Measurements from ENCODE around the gene FEM1A. TPM values are rescaled to one million over a fixed set of nuclear protein-coding genes. Genes with fewer than 3 reads are reported as not detected.

Gene FEM1A
- total RNA-seq, 1 donor from 2014 or later = 17.3 TPM

- no peak for TF ChIP-seq CTCF (conservative IDR thresholded peaks at IDR 0.05)
- H3K4me1 Mint-ChIP-seq = peaks cover 8% of the 10 kb centered on the region
Observed at GRCh38 chr19:4748185-4748584, 43.3 kb upstream of the FEM1A start.

GRCh38 chr19:4748589-4748988 is 42.9 kb upstream of the FEM1A start:
- H3K9me3 Mint-ChIP-seq = no peaks in the 10 kb centered on the region
- DNase-seq (ENCODE audit: low read depth, low spot score) = no peak
- H3K27ac Mint-ChIP-seq (ENCODE audit: unreplicated experiment) = no peak overlapping the region
- H3K27me3 Mint-ChIP-seq (ENCODE audit: low read depth) = peaks cover 34% of the 10 kb centered on the region
- TF ChIP-seq CTCF (conservative IDR thresholded peaks at IDR 0.05) = no peak
- H3K4me1 Mint-ChIP-seq = peaks cover 6% of the 10 kb centered on the region
- H3K4me3 Mint-ChIP-seq = no peak overlapping the region
- no peaks in the 10 kb centered on the region for H3K36me3 Mint-ChIP-seq (ENCODE audit: low read depth)

More at GRCh38 chr19:4748185-4748584, 43.3 kb upstream of the FEM1A start:
- Mint-ChIP-seq H3K27ac (ENCODE audit: unreplicated experiment) (no peak overlapping the region), H3K36me3 (ENCODE audit: low read depth) (no peaks in the 10 kb centered on the region), H3K27me3 (ENCODE audit: low read depth) (peaks cover 36% of the 10 kb centered on the region), H3K4me3 (no peak overlapping the region), H3K9me3 (no peaks in the 10 kb centered on the region)
- DNase-seq (ENCODE audit: low read depth, low spot score) = no peak

GRCh38 chr19:4749870-4750590 is 41.5 kb upstream of the FEM1A start:
- Mint-ChIP-seq H3K4me3 (no peak overlapping the region), H3K27ac (ENCODE audit: unreplicated experiment) (no peak overlapping the region), H3K4me1 (peaks cover 6% of the 10 kb centered on the region), H3K36me3 (ENCODE audit: low read depth) (no peaks in the 10 kb centered on the region), H3K27me3 (ENCODE audit: low read depth) (peaks cover 28% of the 10 kb centered on the region), H3K9me3 (no peaks in the 10 kb centered on the region)
- no peak for TF ChIP-seq CTCF (conservative IDR thresholded peaks at IDR 0.05)
- DNase-seq (ENCODE audit: low read depth, low spot score) = no peak

GRCh38 chr19:4754248-4754647 is 37.3 kb upstream of the FEM1A start:
- TF ChIP-seq CTCF (conservative IDR thresholded peaks at IDR 0.05) = no peak
- H3K36me3 Mint-ChIP-seq (ENCODE audit: low read depth) = no peaks in the 10 kb centered on the region
- no peak overlapping the region for H3K4me3 Mint-ChIP-seq
- DNase-seq (ENCODE audit: low read depth, low spot score) = no peak
- H3K9me3 Mint-ChIP-seq = no peaks in the 10 kb centered on the region
- peaks cover 9% of the 10 kb centered on the region for H3K4me1 Mint-ChIP-seq
- H3K27me3 Mint-ChIP-seq (ENCODE audit: low read depth) = peaks cover 14% of the 10 kb centered on the region
- no peak overlapping the region for H3K27ac Mint-ChIP-seq (ENCODE audit: unreplicated experiment)

- peaks cover 11% of the 10 kb centered on the region for H3K4me1 Mint-ChIP-seq
- TF ChIP-seq CTCF (conservative IDR thresholded peaks at IDR 0.05) = no peak
- H3K9me3 Mint-ChIP-seq = no peaks in the 10 kb centered on the region
- H3K4me3 Mint-ChIP-seq = no peak overlapping the region
- H3K27ac Mint-ChIP-seq (ENCODE audit: unreplicated experiment) = no peak overlapping the region
- DNase-seq (ENCODE audit: low read depth, low spot score) = no peak
- no peaks in the 10 kb centered on the region for H3K36me3 Mint-ChIP-seq (ENCODE audit: low read depth)
- peaks cover 8% of the 10 kb centered on the region for H3K27me3 Mint-ChIP-seq (ENCODE audit: low read depth)
Observed at GRCh38 chr19:4755459-4755858, 36.1 kb upstream of the FEM1A start.
